ENCODE results near the gene PRKN.
A peak's percentile ranks its signal among the peaks of the same experiment; 100 is the strongest.

The PRKN gene

GRCh38 chr6:161422710-161423680, 1304.6 kb downstream of the PRKN start:
- DNase-seq = no peak

- DNase-seq = peak; percentile 29
Observed at GRCh38 chr6:161418463-161418945, 1309.1 kb downstream of the PRKN start.

DNA sequence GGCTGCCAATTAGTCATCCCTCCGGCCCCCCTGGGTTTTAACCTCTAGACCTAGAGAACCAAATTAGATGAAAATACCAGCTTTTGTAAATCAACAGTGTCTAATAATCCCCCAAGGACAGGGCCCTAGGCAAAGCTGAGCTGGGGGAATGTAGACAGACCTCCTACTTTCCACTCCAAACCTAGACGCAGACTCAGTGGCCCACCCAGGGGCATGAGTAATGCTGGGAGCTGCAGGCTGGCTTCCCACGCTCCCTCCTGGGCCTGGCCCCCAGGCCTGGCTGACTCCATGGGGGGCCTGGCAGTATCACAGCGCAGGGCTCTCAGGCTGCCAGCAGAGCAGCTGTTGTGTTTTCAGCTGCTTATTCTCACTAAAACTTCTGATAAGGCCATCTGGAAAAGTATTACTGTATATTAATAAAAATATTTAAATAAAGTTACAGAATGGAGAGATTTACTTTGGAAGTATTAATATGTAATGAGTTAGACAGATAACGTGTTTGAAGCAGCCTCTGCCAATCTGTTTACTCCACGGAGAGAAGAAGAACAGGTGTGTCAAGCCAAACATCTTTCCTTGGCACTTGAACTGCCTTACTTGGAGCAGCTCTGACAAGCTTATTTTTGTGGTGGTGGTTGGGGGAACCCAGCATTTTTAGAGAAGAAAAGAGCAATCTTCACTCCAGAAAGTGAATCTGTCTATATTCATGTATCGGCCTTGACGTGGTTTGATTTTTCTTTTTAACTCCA, 1309.7 kb downstream of the PRKN start:
- DNase-seq = no peak

- DNase-seq = no peak
Observed at GRCh38 chr6:161415302-161415855, 1312.2 kb downstream of the PRKN start.

DNA sequence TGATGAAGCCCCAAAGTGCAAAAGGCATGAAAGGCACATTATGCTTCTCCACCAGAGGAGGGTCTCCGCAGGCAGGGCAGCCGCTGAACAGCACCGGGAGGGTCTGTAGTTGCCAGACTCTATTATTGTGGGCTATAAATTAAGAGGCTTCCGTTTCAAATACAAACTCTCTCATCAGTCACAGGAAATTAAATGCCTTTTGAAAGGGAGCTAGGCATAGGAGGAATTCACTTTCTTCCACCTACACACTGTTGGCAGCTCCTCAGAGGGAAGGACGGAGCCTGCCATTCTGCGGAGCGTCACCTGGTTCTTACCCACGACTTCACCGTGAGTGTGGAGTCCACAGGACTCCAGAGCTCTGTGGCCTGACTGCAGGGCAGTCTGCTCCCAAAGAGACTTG, 1312.9 kb downstream of the PRKN start:
- no peak for DNase-seq

GRCh38 chr6:161414180-161414579, 1313.4 kb downstream of the PRKN start:
- no peak for DNase-seq

DNA sequence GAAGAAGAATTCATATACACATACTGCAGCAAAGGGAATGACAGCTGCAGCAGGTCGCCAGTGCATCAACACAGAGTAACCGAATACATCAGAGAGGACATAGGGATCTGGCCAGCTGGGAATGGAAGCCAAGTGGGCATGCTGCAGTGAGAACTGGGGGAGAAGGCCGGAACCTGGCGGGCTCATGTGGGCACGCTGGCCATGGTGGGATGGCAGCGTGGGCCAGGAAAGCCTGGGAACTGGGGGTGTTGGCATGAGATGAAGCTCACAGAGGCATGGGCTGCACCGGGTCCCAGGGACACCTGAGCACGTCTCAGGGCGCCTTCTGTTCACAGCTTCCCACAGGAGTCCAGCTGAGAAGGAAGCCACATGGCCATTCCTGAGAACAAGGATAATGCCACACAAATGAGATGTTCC, 1314.2 kb downstream of the PRKN start:
- DNase-seq = no peak

- DNase-seq = no peak
Observed at GRCh38 chr6:161412795-161413194, 1314.8 kb downstream of the PRKN start.

DNA sequence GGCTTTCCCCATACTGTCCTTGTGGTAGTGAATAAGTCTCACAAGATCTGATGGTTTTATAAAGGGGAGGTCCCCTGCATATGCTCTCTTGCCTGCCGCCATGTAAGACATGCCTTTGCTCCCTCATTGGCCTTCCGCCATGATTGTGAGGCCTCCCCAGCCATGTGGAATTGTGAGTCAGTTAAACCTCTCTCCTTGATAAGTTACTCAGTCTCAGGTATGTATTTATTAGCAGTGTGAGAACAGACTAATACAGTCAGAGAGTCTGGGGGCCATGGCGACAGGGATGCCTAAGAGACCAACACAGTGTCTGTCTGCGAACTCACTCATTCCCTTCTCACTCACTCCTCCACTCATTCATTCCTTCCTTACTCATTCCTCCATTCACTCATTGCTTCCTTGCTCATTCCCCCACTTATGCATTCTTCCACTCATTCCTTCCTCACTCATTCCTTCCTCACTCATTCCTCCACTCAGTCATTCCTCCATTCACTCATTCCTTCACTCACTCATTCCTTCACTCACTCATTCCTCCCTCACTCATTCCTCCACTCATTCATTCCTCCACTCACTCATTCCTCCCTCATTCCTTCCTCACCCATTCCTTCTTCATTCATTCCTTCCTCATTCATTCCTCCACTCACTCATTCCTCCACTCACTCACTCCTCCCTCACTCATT, 1316.2 kb downstream of the PRKN start:
- no peak for DNase-seq

GRCh38 chr6:161410736-161411135, 1316.8 kb downstream of the PRKN start:
- DNase-seq = no peak

GRCh38 chr6:161410076-161410475, 1317.5 kb downstream of the PRKN start:
- no peak for DNase-seq

DNA sequence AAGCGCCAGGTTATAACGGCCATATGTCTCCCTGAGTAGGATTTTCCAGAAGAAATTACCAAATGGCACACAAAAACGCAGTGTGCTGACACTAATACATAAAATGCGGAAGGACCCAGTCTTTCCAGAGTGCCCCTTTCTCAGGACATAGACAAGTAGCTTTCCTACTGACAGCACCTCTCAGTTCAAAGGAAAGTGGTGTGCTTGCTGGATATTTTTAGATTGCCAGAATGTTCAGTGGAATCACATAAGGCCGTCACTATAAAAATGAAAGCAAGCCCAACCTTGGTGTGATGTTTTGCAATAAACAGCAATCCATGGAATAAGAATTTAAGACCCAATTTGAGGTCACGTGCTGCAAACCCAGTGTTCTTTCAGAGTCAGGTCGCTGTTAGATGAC, 1318.2 kb downstream of the PRKN start:
- DNase-seq = no peak

- no peak for DNase-seq
Observed at GRCh38 chr6:161408041-161408440, 1319.5 kb downstream of the PRKN start.

DNA sequence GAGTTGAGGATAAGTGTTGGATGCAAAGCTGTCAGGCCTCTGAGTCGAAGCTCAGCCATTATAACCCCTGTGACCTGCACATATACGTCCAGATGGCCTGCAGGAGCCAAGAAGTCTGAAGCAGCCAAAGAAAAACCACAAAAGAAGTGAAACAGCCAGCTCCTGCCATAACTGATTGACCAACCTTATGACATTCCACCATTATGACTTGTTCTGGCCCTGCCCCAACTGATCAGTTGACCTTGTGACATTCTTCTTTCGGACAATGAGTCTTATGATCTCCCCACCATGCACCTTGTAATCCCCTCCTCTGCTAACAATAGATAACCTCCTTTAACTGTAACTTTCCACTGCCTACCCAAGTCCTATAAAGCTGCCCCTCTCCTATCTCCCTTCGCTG, 1320.0 kb downstream of the PRKN start:
- no peak for DNase-seq

DNA sequence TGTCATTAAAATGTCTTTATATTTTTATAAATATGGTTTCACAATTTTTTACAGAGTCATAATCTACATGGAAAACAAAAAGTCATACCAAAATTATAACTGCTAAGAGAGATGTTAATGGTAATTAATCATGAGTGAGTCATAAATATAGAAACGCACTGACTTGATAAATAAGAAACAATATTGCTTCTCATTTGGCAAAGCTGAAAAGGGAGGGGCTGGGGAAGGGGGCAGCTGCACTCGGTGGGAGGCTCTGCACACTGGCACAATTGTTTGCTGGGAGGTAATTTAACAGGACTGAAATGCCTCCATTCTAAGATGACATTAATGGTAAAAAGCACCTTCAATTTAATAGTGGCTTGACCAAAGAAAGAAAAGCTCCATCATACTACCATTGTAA, 1320.5 kb downstream of the PRKN start:
- DNase-seq = no peak

GRCh38 chr6:161406646-161407045, 1320.9 kb downstream of the PRKN start:
- DNase-seq = no peak

DNA sequence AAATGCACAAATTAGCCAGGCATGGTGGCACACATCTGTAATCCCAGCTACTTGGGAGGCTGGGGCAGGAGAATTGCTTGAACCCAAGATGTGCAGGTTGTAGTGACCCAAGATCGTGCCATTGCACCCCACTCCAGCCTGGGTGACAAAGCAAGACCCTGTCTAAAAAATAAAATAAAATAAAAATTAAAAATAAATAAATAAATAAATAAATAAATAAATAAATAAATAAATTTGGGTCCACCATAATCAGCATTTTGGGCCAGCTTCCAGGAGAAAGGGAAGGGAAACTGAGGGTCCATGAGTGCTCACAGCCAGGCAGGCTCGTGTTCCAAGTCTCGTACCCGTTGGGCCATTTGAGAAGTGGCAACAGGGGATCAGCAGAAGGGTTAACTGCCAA, 1322.1 kb downstream of the PRKN start:
- DNase-seq = no peak

DNA sequence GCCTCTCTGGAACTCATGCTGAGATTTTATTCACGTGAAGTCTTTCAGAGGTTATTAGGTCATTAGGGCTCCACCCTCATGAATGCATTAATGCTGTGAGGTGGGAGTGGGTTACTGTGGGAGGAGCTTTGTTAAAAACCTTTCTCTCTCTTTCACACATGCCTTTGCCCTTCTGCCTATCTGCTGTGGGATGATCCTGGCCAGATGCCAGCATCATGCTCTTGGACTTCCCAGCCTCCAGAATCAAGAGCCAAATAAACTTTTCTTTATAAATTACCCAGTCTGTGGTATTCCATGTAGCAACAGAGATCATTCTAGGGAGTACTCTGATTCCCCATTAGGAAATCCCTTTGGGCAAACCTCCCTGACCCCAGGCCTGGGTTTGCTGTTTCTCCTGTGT, 1323.8 kb downstream of the PRKN start:
- DNase-seq = no peak

GRCh38 chr6:161401587-161402309, 1325.8 kb downstream of the PRKN start:
- DNase-seq = no peak

DNA sequence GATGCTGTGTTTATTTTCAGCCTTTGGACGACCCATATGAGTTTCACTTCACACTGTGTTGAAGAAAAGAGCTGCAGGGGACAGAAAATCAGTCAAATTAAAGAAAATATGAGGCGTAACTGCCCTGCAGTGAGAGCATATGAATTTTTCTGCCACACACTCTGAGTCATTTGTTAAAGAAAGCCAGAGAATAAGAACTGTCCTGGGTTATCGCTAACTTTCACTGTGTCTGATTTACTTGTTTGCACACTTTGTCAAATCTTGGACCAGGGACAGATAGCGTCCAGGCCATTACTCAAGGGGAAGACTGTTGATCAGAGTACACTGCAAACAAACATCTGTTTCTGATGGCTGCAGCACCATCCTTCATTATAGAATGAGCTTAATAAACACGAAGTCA, 1326.9 kb downstream of the PRKN start:
- DNase-seq = no peak

GRCh38 chr6:161396539-161396938, 1331.0 kb downstream of the PRKN start:
- no peak for DNase-seq

GRCh38 chr6:161395716-161396231, 1331.8 kb downstream of the PRKN start:
- no peak for DNase-seq
